Astrocyte of the spinal cord (primary cell): ENCODE measurements around the gene PIP4P1.

ENCODE experiments used
- DNase-seq: peaks from one replicate; pipeline ENCODE4 v3.0.0; 2011; ENCODE audit warnings: low read depth, low spot score
- H3K4me3 ChIP-seq: 2 replicates; pipeline ENCODE4 v1.5.1; 2011; ENCODE audit warnings: low read depth, mild to moderate bottlenecking, low read length, moderate library complexity
- in situ Hi-C: cut with HindIII; loops from 2 replicates; pipeline ENCODE4 v1.10.0; 2017; ENCODE audit warnings: low sequenced_read_pairs
- TF ChIP-seq, protein P1 (sequence below): IDR thresholded peaks from 2 replicates; pipeline ENCODE4 v1.5.1; 2012; ENCODE audit warnings: low read depth, mild to moderate bottlenecking, low read length, inconsistent platforms

The PIP4P1 gene

DNA sequence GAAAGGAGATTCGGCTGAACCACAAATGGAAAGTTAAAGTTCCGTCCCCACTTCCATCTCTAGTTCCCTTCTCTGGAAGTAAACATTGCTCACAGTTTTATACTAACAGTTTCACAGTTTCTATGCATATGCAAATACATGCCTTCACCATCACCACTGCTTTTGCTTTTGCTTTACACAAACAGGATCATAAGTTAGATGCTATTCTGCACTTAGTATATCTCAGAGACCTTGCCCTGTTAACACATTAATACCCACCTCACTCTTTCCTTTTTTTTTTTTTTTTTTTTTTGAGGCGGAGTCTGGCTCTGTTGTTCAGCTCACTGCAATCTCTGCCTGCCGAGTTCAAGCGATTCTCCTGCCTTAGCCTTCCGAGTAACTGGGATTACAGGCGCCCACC is 48.8 kb downstream of the PIP4P1 start:
- in situ Hi-C loops = no loop called here
- H3K4me3 ChIP-seq = peak overlapping the region; percentile 97
- TF ChIP-seq, protein P1, sequence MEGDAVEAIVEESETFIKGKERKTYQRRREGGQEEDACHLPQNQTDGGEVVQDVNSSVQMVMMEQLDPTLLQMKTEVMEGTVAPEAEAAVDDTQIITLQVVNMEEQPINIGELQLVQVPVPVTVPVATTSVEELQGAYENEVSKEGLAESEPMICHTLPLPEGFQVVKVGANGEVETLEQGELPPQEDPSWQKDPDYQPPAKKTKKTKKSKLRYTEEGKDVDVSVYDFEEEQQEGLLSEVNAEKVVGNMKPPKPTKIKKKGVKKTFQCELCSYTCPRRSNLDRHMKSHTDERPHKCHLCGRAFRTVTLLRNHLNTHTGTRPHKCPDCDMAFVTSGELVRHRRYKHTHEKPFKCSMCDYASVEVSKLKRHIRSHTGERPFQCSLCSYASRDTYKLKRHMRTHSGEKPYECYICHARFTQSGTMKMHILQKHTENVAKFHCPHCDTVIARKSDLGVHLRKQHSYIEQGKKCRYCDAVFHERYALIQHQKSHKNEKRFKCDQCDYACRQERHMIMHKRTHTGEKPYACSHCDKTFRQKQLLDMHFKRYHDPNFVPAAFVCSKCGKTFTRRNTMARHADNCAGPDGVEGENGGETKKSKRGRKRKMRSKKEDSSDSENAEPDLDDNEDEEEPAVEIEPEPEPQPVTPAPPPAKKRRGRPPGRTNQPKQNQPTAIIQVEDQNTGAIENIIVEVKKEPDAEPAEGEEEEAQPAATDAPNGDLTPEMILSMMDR = no peak
- DNase-seq = peak; percentile 24

DNA sequence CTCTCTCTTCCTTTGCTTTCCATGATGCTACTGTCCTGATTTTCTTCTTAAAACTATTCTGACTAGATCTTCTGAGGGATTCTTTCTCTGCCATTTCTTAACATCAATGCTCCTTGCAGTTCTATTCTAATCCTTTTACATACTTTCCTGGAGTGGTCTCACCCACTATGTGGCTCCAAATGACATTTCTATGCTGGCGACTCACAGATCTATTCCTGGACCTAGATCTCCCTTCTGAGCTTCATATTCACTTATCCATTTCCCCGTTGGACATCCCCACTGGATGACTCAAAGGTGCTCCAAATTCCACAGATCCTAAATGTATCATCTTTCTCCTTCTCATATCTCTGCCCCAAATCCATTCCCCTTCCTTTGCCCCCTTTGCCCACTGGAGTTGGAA is 52.0 kb downstream of the PIP4P1 start:
- H3K4me3 ChIP-seq = no peak overlapping the region
- in situ Hi-C loops = no loop called here
- TF ChIP-seq, protein P1 = no peak
- peak; percentile 10 for DNase-seq
